GM12878 (cell line): ENCODE measurements around the gene ARTN. TPM values are rescaled to one million over a fixed set of nuclear protein-coding genes. Genes with fewer than 3 reads are reported as not detected.

Source experiments
- ATAC-seq: fragments of 200-7000 bp; cut with Tn5 transposase; 3 replicates; pipeline ENCODE4 v1.9.1; 2020; ENCODE audit warnings: mild to moderate bottlenecking, moderate library complexity
- BruUV-seq: library from RNA; stranded (reverse); fragments of 400-500 nt; replicated peaks from 2 replicates; lab custom pipeline; 2021; lab: Mats Ljungman, UMichigan
- CTCF ChIA-PET: fragments of 300-600 bp; sonication (Branson Sonifier 250); formaldehyde crosslinking; extraction: SDS; loops from one replicate; lab custom pipeline; 2021; ENCODE audit warnings: inconsistent platforms; lab: Yijun Ruan, JAX
- POLR2A ChIA-PET: fragments of 350-600 bp; formaldehyde crosslinking; extraction: SDS; loops from one replicate; lab custom pipeline; 2021; ENCODE audit warnings: inconsistent platforms; lab: Charles Lee
- RAD21 ChIA-PET: fragments of 300-600 bp; sonication (Branson Sonifier 250); formaldehyde crosslinking; loops from one replicate; lab custom pipeline; 2023; ENCODE audit warnings: antibody characterized with exemption; ENCODE audit not compliant: unreplicated experiment; lab: Charles Lee
- SMC1A ChIA-PET: fragments of 300-600 bp; sonication (Branson Sonifier 250); formaldehyde crosslinking; loops from one replicate; lab custom pipeline; 2023; ENCODE audit not compliant: unreplicated experiment, uncharacterized antibody; lab: Charles Lee
- DNase-seq: peaks from one replicate; pipeline ENCODE4 v3.0.0-alpha.2; 2011; ENCODE audit warnings: low read depth, low spot score
- FAIRE-seq: peaks from 3 replicates; lab custom pipeline; 2011; peaks lifted over from hg19 to GRCh38; lab: Jason Lieb, UNC
- H2AFZ ChIP-seq: 2 replicates; pipeline ENCODE4 v1.6.0; 2011; ENCODE audit warnings: low read depth, low read length, control low read depth; ENCODE audit not compliant: control insufficient read depth
- H3K27ac ChIP-seq: 2 replicates; pipeline ENCODE4 v1.5.1; 2011; ENCODE audit warnings: control low read depth; ENCODE audit not compliant: control insufficient read depth, insufficient read depth
- H3K27me3 ChIP-seq, 2 experiments: replicated peaks in 1 of 2; 2 replicates each; pipeline versions ENCODE4 v1.6.0 to v1.6.1; 2011; ENCODE audit warnings: low read length in 1 of 2; ENCODE audit not compliant: control insufficient read depth in 2 of 2, insufficient read depth in 2 of 2
- H3K36me3 ChIP-seq, 2 experiments: 2 replicates each; pipeline ENCODE4 v1.5.1; 2011; ENCODE audit warnings: low read length in 1 of 2; ENCODE audit not compliant: control insufficient read depth in 2 of 2, insufficient read depth in 2 of 2
- H3K4me1 ChIP-seq: 2 replicates; pipeline ENCODE4 v1.6.1; 2011; ENCODE audit warnings: mild to moderate bottlenecking, low read length, moderate library complexity, mixed read lengths; ENCODE audit not compliant: control insufficient read depth, insufficient read depth
- H3K4me2 ChIP-seq: 2 replicates; pipeline ENCODE4 v1.6.0; 2011; ENCODE audit warnings: control low read depth; ENCODE audit not compliant: control insufficient read depth, insufficient read depth
- H3K4me3 ChIP-seq: fragments of 200-600 bp; sonication (generic); 2 replicates; pipeline ENCODE4 v1.5.1; 2016
- H3K79me2 ChIP-seq: 2 replicates; pipeline ENCODE4 v1.6.0; 2011; ENCODE audit warnings: low read length; ENCODE audit not compliant: control insufficient read depth, insufficient read depth
- H3K9ac ChIP-seq: 2 replicates; pipeline ENCODE4 v1.8.0; 2011; ENCODE audit warnings: low read length, control low read depth, mixed read lengths; ENCODE audit not compliant: control insufficient read depth, insufficient read depth
- H3K9me3 ChIP-seq: replicated peaks from 3 replicates; pipeline ENCODE4 v1.5.1; 2011; ENCODE audit warnings: mild to moderate bottlenecking, low read length; ENCODE audit not compliant: control insufficient read depth, insufficient read depth
- H4K20me1 ChIP-seq: 2 replicates; pipeline ENCODE4 v1.6.0; 2011; ENCODE audit not compliant: control insufficient read depth, insufficient read depth
- CEBPB ChIP-seq, 2 experiments: fragments of 150-350 bp in 1 of 2; IDR thresholded peaks; 2 replicates each; pipeline ENCODE4 v1.6.1; 2012 to 2014; ENCODE audit warnings: low read depth in 2 of 2, low read length in 2 of 2, borderline replicate concordance in 1 of 2, inconsistent platforms in 1 of 2
- DPF2 ChIP-seq: fragments of 450-650 bp; IDR thresholded peaks from 2 replicates; pipeline ENCODE4 v1.6.1; 2017; ENCODE audit warnings: mild to moderate bottlenecking
- EED ChIP-seq: sonication (generic); IDR thresholded peaks from 2 replicates; pipeline ENCODE4 v1.6.1; 2016; ENCODE audit warnings: antibody characterized with exemption, low read depth
- KDM1A ChIP-seq: fragments of 200-600 bp; sonication (generic); IDR thresholded peaks from 2 replicates; pipeline ENCODE4 v1.6.1; 2016; ENCODE audit warnings: borderline replicate concordance
- KLF5 ChIP-seq: fragments of 450-650 bp; IDR thresholded peaks from 2 replicates; pipeline ENCODE4 v1.6.1; 2014; ENCODE audit warnings: mild to moderate bottlenecking; ENCODE audit not compliant: partially characterized antibody
- NR2C1 ChIP-seq: fragments of 450-650 bp; IDR thresholded peaks from 2 replicates; pipeline ENCODE4 v1.6.1; 2017; ENCODE audit warnings: antibody characterized with exemption, mild to moderate bottlenecking, moderate library complexity
- RB1 ChIP-seq: fragments of 450-650 bp; formaldehyde crosslinking; IDR thresholded peaks from 2 replicates; pipeline ENCODE4 v1.6.1; 2017; ENCODE audit warnings: mild to moderate bottlenecking, borderline replicate concordance
- RBBP5 ChIP-seq: fragments of 200-600 bp; sonication (generic); conservative IDR thresholded peaks from 2 replicates; pipeline ENCODE4 v1.6.1; 2016
- TCF12 ChIP-seq: IDR thresholded peaks from 2 replicates; pipeline ENCODE4 v1.6.1; 2011; ENCODE audit warnings: low read depth, mild to moderate bottlenecking, low read length
- ZNF217 ChIP-seq: fragments of 450-650 bp; IDR thresholded peaks from 2 replicates; pipeline ENCODE4 v1.6.1; 2017; ENCODE audit warnings: antibody characterized with exemption, mild to moderate bottlenecking
- WGBS: methylation state at CpG from one replicate; pipeline ENCODE4 v1.1.6; 2016; ENCODE audit warnings: low lambda C conversion rate; ENCODE audit not compliant: insufficient replicate concordance, insufficient coverage; ENCODE audit errors: missing lambda C conversion rate; 5-methylcytosine and 5-hydroxymethylcytosine counted together
- in situ Hi-C: fragments of 300-500 bp; cut with MboI; formaldehyde crosslinking; loops from 9 replicates; pipeline ENCODE4 v1.14.3; 2018; ENCODE audit warnings: mixed read lengths
- intact Hi-C: fragments of 100-400 bp; cut with micrococcal nuclease; formaldehyde crosslinking; loops from one replicate; pipeline ENCODE4 v1.14.2; 2022; ENCODE audit not compliant: unreplicated experiment
- polyA plus RNA-seq, 11 experiments: library from polyadenylated mRNA; depleted of rRNA in 4 of 11; unstranded in 6 of 11; stranded (reverse) in 5 of 11; fragments of >200 nt; fragmentation: Nextera tagmentation in 4 of 11; fragmentation: Illumina TruSeq in 1 of 11; extraction: Ambion mirVana in 4 of 11; extraction: Trizol in 1 of 11; gene quantifications; 1 replicate in 1 of 11; 2 replicates in 10 of 11; pipeline versions ENCODE4 v1.2.1 to v1.2.3, GENCODE V29; 2011 to 2016; ENCODE audit warnings: inconsistent platforms in 2 of 11, missing spikeins in 2 of 11, low read depth in 1 of 11
- total RNA-seq, 4 experiments: library from RNA; depleted of rRNA in 3 of 4; stranded (reverse); fragments of >200 nt in 3 of 4; fragmentation: Illumina TruSeq in 1 of 4; extraction: Trizol in 1 of 4; gene quantifications; 2 replicates each; pipeline versions ENCODE4 v1.2.1 to v1.2.3, GENCODE V29; 2013 to 2021

ARTN gene
- total and polyA plus RNA-seq, 10 of the 15 experiments (the other 5 are each of a cell fraction or from before 2014, with no cell fraction given), result 0.06 to 2.1 (median 0.34) TPM; not detected in 1

GRCh38 chr1:43937179-43937865, 3.7 kb downstream of the ARTN start:
- SMC1A ChIA-PET, result interaction anchor here (1.5 to 8.7 kb wide), 2 partner anchors 171 to 287 kb away, joined by 3 to 481 read pairs; partner anchors contain the start of gene KDM4A
- FAIRE-seq, result no peak
- no peak for ATAC-seq
- Histone ChIP-seq H3K4me3 (no peak overlapping the region), H3K36me3 (no peaks in the 10 kb centered on the region), H3K9me3 (no peaks in the 10 kb centered on the region), H3K4me2 (no peak overlapping the region)
- WGBS, result 97% methylated on average over 8 of the region's 8 CpGs
- intact Hi-C loops, result no loop called here
- CTCF ChIA-PET, result interaction anchor here (0.8 to 19.3 kb wide), 2 partner anchors 174 to 286 kb away, joined by 4 to 1117 read pairs; no protein-coding TSS in a partner anchor
- POLR2A ChIA-PET, result no interaction called here
- TF ChIP-seq RBBP5 (no peak), CEBPB (IDR thresholded peaks at IDR 0.05; ENCODE audit: borderline replicate concordance in 1 of 2, low read depth in 2 of 2, low read length in 2 of 2) (no peak), EED (no peak), KLF5 (no peak), KDM1A (no peak), TCF12 (no peak), RB1 (no peak), ZNF217 (no peak), NR2C1 (no peak), DPF2 (no peak)
- TF ChIP-seq, all 136 proteins: peak for 0
- DNase-seq, result no peak
- no peaks in the 10 kb centered on the region for H3K27me3 ChIP-seq
- H3K4me1 ChIP-seq, result peaks cover 11% of the 10 kb centered on the region
- BruUV-seq, result no TSS peak
- H4K20me1 ChIP-seq, result no peaks in the 10 kb centered on the region
- H3K79me2 ChIP-seq, result no peaks in the 10 kb centered on the region
- H2AFZ ChIP-seq, result no peak overlapping the region
- H3K27ac ChIP-seq, result no peak overlapping the region
- in situ Hi-C loops, result loop anchor here (5.0 kb wide), 1 partner anchor 410 kb away; no protein-coding TSS in a partner anchor
- RAD21 ChIA-PET, result interaction anchor here (13.3 kb wide), 1 partner anchor 171 kb away, joined by 587 read pairs; no protein-coding TSS in a partner anchor
- H3K9ac ChIP-seq, result no peak overlapping the region
